Measurements from ENCODE around the gene FER.
A peak's percentile ranks its signal among the peaks of the same experiment; 100 is the strongest.
"Not testable (repeated sequence)": the region's sequence is repeated elsewhere in the genome, so short reads cannot be mapped to it uniquely, and the experiment has no call there.

Gene FER

DNA sequence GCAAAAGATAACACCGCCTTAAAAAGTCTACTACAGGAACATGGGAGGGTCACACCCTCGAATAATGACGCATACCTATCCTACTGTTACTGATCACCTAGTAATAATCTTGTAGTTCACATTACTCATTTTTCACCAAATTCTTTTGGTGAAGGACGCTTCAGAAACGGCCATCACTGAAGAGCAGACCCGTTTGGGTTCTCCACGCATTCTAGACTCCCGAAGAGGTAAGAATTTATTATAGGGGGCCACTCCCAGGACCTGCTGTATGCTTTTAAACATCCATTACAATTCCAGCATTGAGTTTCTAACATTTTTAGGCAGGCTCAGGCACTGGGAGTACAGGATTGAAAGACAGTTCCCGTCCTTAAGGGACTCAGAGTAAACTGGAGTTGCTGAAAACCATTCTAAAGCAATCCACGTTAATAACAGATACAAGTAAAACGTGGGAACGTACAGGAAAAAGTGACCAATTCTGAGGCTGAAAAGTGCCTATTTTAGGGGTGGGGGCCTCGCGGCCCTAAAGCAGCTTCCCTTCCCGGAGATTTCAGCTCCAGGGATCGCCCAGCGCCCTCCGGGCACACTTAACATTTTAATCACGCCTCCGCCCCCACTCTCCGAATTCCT is at the start of gene FER:
Gene FER (plus strand): TSS at position 124 of the 627 bp plus-strand sequence. CDS start 50,286 bp downstream, outside the sequence.
- DNase-seq (ENCODE audit: extremely low spot score, insufficient read length, low read depth) (no peak), FAIRE-seq (peak; percentile 91)

DNA sequence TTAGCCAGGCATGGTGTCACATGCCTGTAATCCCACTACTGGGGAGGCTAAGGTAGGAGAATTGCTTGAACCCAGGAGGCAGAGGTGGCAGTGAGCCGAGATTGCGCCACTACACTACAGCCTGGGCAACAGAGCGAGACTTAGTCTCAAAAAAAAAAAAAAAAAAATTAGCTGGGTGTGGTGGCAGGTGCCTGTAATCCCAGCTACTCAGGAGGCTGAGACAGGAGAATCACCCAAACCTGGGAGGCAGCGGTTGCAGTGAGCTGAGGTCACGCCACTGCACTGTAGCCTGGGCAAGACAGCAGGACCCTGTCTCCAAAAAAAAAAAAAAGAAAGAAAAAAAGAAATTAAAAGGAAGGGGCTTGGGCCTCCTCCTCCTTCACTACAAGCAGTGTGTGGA is 47.3 kb upstream of the FER start:
- not testable (repeated sequence) for DNase-seq (ENCODE audit: extremely low spot score, insufficient read length, low read depth); FAIRE-seq

DNA sequence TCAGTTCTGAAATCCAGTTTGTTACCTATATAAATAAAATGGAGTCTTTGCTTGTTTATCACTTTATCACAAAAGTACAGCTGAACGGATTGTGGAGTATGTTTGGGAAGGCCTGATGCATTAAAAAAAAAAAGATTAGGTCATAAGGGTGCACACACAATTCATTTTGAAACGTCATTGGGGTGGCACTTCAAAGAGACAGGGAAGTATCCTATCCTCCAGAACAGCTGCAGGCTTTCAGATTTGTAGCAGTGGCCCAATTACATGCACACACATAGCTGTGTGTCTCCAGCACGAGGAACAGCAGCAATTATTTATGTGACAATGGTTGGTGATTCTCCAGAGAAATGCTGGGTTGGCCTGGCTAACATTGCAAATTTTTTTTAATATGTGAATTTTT is 46.8 kb upstream of the FER start:
- DNase-seq (ENCODE audit: extremely low spot score, insufficient read length, low read depth): no peak
- FAIRE-seq: no peak

- DNase-seq (ENCODE audit: extremely low spot score, insufficient read length, low read depth): no peak
- no peak for FAIRE-seq
These were observed 45.2 kb upstream of the FER start for GRCh38 chr5:108702546-108702945.

DNA sequence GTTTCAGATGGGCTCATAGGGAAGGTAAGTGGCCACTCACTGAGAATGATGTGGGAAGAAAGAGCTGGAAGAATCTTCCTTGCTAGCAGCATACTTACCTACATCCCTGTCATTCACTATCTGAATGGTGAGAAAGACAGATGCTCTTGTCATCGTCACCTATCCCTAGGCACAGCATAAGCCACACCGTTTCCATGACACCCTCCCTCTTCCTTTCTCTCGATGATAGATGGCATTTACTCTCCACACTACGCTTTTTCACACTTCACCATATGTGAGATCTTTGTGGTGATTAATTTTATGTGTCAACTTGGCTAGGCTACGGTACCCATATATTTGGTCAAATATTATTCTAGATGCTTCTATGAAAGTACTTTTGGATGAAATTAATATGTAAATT is 44.4 kb upstream of the FER start:
- FAIRE-seq (no peak), DNase-seq (ENCODE audit: extremely low spot score, insufficient read length, low read depth) (no peak)

- FAIRE-seq (no peak), DNase-seq (ENCODE audit: extremely low spot score, insufficient read length, low read depth) (no peak)
These were observed 40.6 kb upstream of the FER start for GRCh38 chr5:108707141-108707540.

- no peak for FAIRE-seq
- no peak for DNase-seq (ENCODE audit: extremely low spot score, insufficient read length, low read depth)
These were observed 35.8 kb upstream of the FER start for GRCh38 chr5:108711898-108712297.

GRCh38 chr5:108715408-108715807 is 32.3 kb upstream of the FER start:
- FAIRE-seq (no peak), DNase-seq (ENCODE audit: extremely low spot score, insufficient read length, low read depth) (no peak)

- FAIRE-seq: peak; percentile 69
These were observed 27.3 kb upstream of the FER start for GRCh38 chr5:108720391-108720790.

GRCh38 chr5:108726446-108727235 is 21.1 kb upstream of the FER start:
- no peak for DNase-seq (ENCODE audit: extremely low spot score, insufficient read length, low read depth)
- no peak for FAIRE-seq

More at GRCh38 chr5:108720391-108720790, 27.3 kb upstream of the FER start:
- DNase-seq (ENCODE audit: extremely low spot score, insufficient read length, low read depth): peak; percentile 20

DNA sequence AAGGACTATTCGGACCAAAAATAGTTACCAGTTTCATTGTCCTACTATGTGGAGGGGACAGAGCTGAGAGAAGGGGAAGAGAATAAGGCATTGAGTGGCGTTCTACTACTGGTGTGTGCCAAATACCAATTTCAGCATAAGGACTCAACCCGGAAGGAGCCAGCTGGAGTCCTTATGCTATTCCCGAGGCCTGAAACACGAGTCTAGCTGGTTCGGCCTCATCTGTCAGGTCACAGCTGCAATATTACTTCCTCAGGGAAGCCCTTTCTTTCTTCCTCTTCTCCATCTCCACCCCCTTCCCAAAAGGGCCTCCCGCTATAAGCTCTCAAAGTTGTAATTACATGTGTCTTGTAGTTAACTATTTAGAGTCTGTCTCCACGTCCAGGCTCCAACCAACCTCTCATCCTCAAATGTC is 20.5 kb upstream of the FER start:
- no peak for DNase-seq (ENCODE audit: extremely low spot score, insufficient read length, low read depth)
- FAIRE-seq: no peak

DNA sequence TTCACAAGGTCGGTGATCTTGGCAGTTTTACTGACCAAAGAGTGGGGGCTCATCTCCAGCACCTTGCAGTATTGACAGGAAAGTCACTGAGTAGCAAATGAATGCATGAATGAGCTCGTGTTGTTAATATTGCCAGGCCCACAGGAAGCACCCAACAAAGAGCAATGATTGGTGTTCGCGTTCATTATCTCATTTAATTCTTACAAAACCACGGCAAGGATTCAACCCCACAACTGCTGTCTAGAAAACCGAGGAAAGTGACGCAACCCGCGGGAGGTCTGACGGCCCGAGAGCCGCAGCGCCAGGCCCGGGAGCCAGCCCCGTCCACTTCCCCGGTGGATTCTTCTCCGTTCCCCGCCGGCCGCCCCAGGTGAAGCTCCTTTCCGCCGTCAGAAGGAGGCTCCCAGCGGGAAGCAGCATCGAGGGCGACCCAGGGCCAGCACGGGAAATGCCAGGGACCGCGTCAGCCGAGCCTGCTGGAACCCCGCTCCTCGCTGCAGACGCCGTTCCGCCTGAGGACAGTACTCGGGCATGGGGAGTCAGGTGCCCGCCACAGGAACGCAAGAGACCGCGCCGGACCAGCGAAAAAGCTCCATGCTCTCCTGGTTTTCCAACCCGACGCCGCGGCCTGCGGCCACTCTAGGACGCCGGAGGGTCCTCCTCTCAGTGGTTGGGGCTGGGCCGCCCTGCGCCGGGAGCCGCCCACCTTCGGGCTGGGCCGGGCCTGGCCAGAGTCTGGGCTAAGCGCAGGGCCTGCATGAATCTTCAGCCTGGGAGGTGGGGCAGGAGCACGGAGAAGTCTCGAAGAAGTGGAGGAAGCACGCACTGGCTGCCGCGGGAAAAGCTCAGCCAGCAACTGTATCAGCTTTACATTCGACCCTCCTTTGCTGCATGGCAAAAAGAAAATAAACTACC is 19.8 kb upstream of the FER start:
- DNase-seq (ENCODE audit: extremely low spot score, insufficient read length, low read depth): peak; percentile 56
- peak; percentile 86 for FAIRE-seq

DNA sequence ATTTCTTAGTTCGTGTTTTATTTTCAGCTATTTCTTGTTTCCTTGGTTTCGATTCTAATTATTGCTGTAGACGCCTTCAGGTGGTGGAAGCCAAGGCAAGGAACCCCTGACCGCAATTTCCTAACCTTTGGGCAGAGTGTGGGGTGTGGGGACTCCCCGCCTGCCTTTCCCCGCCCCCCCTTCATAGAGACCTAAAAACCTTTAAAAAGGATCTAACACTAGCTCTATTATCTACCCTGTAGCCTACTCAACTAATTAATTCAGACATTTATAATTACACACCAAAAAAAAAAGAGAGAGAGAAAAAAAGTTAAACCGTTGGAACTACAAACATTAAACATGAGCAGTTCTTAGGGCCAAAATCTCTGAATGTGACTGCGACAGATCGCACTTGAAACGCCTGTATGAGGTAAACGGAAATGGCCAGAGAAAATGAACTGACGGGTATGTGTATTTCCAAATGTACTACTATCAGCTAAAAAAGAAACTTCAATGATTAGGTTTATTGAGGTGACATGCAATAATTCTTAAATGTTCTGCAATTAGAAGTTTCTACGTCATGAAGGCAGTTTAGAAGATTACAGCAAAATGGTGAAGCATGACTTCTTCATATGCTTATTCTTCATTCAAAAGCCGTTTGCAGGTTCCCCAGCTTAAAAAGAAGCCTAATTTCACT is 19.0 kb upstream of the FER start:
- DNase-seq (ENCODE audit: extremely low spot score, insufficient read length, low read depth): no peak
- FAIRE-seq: no peak

- FAIRE-seq (no peak), DNase-seq (ENCODE audit: extremely low spot score, insufficient read length, low read depth) (no peak)
These were observed 18.5 kb upstream of the FER start for GRCh38 chr5:108729242-108729615.

DNA sequence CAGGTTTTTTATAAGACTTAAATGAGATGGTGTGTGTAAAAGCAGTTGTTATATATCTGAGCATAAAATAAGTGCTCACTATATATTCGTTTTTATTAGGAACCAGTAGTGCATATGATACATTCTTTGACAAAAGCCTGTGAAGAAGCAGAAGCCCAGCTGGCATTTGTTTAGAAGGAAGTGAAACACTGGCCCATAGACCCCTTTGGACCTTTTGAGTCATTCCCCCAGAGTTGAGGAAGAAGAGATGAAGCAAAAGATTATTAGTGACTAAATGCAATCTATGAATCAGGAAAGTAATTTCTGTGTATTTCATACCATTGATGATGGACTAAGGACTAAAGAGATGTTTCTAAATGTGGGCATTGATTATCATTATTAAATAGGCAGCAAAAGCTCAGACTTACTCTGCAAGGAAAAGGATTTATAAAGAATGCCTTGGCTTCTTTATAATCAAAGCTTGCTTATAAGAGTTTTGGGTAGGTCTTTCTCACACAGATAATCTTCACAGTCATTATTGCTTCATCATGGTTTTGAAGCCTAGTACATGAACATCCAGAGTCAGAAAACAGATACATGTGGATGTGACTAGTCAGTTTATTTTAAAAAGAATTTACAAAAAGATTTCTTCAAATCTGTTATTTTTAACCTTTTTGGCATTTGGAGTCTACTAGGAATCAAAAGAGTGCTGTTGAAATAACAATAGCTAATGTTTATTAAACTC is 16.9 kb upstream of the FER start:
- FAIRE-seq (peak; percentile 70), DNase-seq (ENCODE audit: extremely low spot score, insufficient read length, low read depth) (no peak)

DNA sequence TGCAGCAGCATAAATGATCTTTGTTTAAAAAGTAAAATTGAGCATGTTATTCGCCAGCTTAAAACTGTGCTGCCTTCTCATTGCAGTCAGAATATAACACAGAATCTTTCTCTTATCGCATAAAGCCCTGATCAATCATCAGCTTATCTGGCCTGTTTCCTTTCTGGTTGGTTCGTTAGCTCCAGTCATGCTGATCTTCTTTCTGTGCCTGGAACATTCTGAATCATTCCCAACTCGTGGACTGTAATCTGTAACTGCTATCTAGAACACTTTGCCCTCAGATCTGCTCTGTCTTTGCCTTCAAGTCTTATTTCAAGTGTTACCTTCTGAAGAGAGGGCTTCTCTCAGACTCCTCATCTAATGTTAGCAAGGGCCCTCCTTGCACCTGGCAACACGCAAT is 11.9 kb upstream of the FER start:
- DNase-seq (ENCODE audit: extremely low spot score, insufficient read length, low read depth) (no peak), FAIRE-seq (no peak)

GRCh38 chr5:108736855-108737254 is 10.8 kb upstream of the FER start:
- no peak for FAIRE-seq
- DNase-seq (ENCODE audit: extremely low spot score, insufficient read length, low read depth): no peak

DNA sequence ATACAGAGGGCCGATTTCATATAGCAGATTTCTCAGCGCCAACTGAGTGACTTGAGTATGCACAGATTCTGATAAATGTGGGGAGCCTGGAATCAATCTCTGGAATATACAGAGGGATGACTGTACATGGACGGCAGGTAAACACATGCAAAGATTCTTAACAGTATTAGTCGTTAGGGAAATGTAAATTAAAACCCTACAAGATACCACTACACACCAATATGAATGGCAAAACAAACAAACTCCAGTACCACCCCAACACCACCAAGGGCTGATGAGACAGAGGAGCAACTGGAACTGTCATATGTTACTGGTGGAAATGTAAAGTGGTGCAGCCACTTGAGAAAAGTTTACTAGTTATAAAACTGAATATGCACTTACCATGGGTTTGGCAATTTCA is 8.3 kb upstream of the FER start:
- FAIRE-seq: no peak
- no peak for DNase-seq (ENCODE audit: extremely low spot score, insufficient read length, low read depth)

- no peak for FAIRE-seq
These were observed 7.8 kb upstream of the FER start for GRCh38 chr5:108739906-108740305.

More at GRCh38 chr5:108739906-108740305, 7.8 kb upstream of the FER start:
- DNase-seq (ENCODE audit: extremely low spot score, insufficient read length, low read depth): no peak

Data from GM18507 (cell line).